Fibroblast of mammary gland (primary cell): ENCODE data around the gene SLC8A1.

Experiments used
- DNase-seq: peaks from one replicate; pipeline ENCODE4 v3.0.0-alpha.2; 2010; ENCODE audit warnings: low read depth
- H3K4me3 ChIP-seq: 2 replicates; pipeline ENCODE4 v1.5.1; 2011; ENCODE audit warnings: low read depth, mild to moderate bottlenecking, low read length, moderate library complexity; ENCODE audit not compliant: control insufficient read depth
- CTCF ChIP-seq: conservative IDR thresholded peaks from 2 replicates; pipeline ENCODE4 v1.5.1; 2011; ENCODE audit warnings: low read depth, low read length, inconsistent platforms; ENCODE audit not compliant: control insufficient read depth, insufficient read depth

SLC8A1 gene

GRCh38 chr2:40127146-40127545 lies 324.7 kb downstream of the SLC8A1 start:
- H3K4me3 ChIP-seq = no peak overlapping the region
- TF ChIP-seq CTCF = no peak
- no peak for DNase-seq

- TF ChIP-seq CTCF = no peak
- no peak overlapping the region for H3K4me3 ChIP-seq
- no peak for DNase-seq
Observed at GRCh38 chr2:40126006-40126405, 325.9 kb downstream of the SLC8A1 start.

- no peak for DNase-seq
- H3K4me3 ChIP-seq = no peak overlapping the region
- no peak for TF ChIP-seq CTCF
Observed at GRCh38 chr2:40123746-40124145, 328.1 kb downstream of the SLC8A1 start.

- no peak for DNase-seq
- TF ChIP-seq CTCF = no peak
- H3K4me3 ChIP-seq = no peak overlapping the region
Observed at GRCh38 chr2:40123326-40123725, 328.6 kb downstream of the SLC8A1 start.

- TF ChIP-seq CTCF = no peak
- H3K4me3 ChIP-seq = no peak overlapping the region
- no peak for DNase-seq
Observed at GRCh38 chr2:40120957-40121356, 330.9 kb downstream of the SLC8A1 start.

GRCh38 chr2:40120026-40120425 lies 331.9 kb downstream of the SLC8A1 start:
- TF ChIP-seq CTCF = no peak

GRCh38 chr2:40118622-40119021 lies 333.3 kb downstream of the SLC8A1 start:
- no peak for DNase-seq
- no peak for TF ChIP-seq CTCF
- no peak overlapping the region for H3K4me3 ChIP-seq

More at GRCh38 chr2:40120026-40120425, 331.9 kb downstream of the SLC8A1 start:
- no peak for DNase-seq
- H3K4me3 ChIP-seq = no peak overlapping the region
